Lower lobe of right lung (tissue), 2 donors: Measurements from ENCODE around the gene KCNK4. TPM values are rescaled to one million over a fixed set of nuclear protein-coding genes. Genes with fewer than 3 reads are reported as not detected.

Source experiments
- ATAC-seq, 2 donors: fragments of 200-7000 bp; cut with Tn5 transposase; one replicate each; pipeline ENCODE4 v1.9.1; 2020 to 2022; ENCODE audit warnings: mild to moderate bottlenecking in 2 of 2, moderate library complexity in 2 of 2
- DNase-seq: peaks from one replicate; pipeline ENCODE4 v3.0.0-alpha.2; 2020
- H3K27ac ChIP-seq: fragments of 200-600 bp; one replicate; pipeline ENCODE4 v1.8.0; 2022
- H3K27me3 ChIP-seq: fragments of 200-600 bp; one replicate; pipeline ENCODE4 v1.8.0; 2022; ENCODE audit warnings: low read depth
- H3K36me3 ChIP-seq: fragments of 200-600 bp; one replicate; pipeline ENCODE4 v1.8.0; 2022; ENCODE audit warnings: mild to moderate bottlenecking
- H3K4me1 ChIP-seq: fragments of 200-600 bp; one replicate; pipeline ENCODE4 v1.8.0; 2022
- H3K4me3 ChIP-seq: fragments of 200-600 bp; one replicate; pipeline ENCODE4 v1.8.0; 2022; ENCODE audit warnings: mild to moderate bottlenecking
- H3K9me3 ChIP-seq: fragments of 200-600 bp; one replicate; pipeline ENCODE4 v1.8.0; 2022
- intact Hi-C: fragments of 100-400 bp; cut with DNase I; formaldehyde crosslinking; loops from one replicate; pipeline ENCODE4 v1.11.0; 2022
- total RNA-seq: library from RNA; stranded (reverse); fragmentation: NEBNext Ultra II Directional; extraction: Animal tissue kit (Norgen Biotek cat#: 25700); gene quantifications from one replicate; pipeline ENCODE4 v1.2.1, GENCODE V29; 2021
- TF ChIP-seq, protein P1 (sequence below): fragments of 200-600 bp; IDR thresholded peaks from one replicate; pipeline ENCODE4 v1.8.0; 2022; ENCODE audit warnings: antibody characterized with exemption, mild to moderate bottlenecking
- donor health status: DM: no; HTN: yes; CAD: no; lungs with severe emphysema.

KCNK4 gene
- total RNA-seq, 1 donor from 2014 or later: not detected

DNA sequence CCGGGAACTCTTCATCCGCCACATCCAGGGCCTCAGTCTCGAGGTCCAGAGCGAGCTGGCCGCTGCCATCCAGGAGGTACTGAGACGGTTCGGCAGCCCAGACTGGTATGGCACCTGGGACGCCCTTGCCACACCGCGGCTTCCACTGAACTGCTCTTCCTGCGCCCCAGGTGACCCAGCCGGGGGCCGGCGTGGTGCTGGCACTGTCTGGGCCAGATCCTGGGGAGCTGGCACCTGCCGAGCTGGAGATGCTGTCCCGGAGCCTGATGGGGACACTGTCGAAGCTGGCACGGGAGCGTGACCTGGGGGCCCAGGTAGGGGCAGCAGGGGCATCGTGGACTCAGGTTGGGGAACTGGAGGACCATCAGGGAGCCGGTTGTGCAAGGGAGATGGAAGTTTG lies 50.3 kb downstream of the KCNK4 start:
- no peak for ATAC-seq
- no peak for DNase-seq
- Histone ChIP-seq H3K36me3 (peaks cover 15% of the 10 kb centered on the region), H3K4me3 (no peak overlapping the region), H3K27ac (peak overlapping the region; percentile 11), H3K9me3 (no peaks in the 10 kb centered on the region), H3K27me3 (no peaks in the 10 kb centered on the region), H3K4me1 (peaks cover 31% of the 10 kb centered on the region)
- intact Hi-C loops: no loop called here
- TF ChIP-seq, protein P1, sequence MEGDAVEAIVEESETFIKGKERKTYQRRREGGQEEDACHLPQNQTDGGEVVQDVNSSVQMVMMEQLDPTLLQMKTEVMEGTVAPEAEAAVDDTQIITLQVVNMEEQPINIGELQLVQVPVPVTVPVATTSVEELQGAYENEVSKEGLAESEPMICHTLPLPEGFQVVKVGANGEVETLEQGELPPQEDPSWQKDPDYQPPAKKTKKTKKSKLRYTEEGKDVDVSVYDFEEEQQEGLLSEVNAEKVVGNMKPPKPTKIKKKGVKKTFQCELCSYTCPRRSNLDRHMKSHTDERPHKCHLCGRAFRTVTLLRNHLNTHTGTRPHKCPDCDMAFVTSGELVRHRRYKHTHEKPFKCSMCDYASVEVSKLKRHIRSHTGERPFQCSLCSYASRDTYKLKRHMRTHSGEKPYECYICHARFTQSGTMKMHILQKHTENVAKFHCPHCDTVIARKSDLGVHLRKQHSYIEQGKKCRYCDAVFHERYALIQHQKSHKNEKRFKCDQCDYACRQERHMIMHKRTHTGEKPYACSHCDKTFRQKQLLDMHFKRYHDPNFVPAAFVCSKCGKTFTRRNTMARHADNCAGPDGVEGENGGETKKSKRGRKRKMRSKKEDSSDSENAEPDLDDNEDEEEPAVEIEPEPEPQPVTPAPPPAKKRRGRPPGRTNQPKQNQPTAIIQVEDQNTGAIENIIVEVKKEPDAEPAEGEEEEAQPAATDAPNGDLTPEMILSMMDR: no peak

DNA sequence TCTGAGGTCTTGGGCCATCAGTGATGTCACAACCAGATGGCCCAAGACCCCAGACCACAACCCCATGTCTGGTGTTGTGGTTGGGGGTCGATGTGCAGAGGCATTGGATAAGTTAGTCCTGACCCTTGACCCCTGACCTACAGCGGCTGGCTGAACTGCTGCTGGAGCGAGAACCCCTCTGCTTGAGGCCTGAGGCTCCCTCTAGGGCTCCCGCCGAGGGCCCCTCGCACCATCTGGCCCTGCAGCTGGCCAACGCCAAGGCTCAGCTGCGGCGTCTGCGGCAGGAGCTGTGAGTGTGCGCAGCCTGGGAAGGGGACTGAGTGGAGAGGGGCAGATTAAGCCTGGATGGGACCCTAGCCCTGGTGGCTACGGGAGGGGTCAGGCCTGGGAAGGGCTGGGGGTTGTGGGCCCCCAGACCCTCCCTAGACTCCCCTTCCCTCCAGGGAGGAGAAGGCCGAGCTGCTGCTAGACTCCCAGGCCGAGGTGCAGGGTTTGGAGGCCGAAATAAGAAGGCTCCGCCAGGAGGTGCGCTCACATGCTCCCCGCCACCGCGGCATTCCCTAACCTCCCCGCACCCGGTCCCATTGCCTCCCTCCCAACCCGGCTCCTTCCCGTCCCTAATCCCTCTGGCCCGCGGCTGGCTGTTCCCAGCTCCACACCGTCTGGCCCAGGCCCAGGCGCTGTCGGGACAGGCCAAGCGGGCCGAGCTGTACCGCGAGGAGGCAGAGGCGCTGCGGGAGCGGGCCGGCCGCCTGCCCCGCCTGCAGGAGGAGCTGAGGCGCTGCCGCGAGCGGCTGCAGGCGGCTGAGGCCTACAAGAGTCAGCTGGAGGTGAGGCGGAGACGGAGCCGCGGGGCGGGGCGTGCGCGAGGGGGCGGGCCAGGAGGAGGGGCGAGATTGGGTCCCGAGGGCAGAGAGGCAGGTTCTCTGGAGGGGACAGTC lies 51.0 kb downstream of the KCNK4 start:
- ATAC-seq: peak; percentile 93 to 95
- Histone ChIP-seq H3K4me3 (peak overlapping the region; percentile 47), H3K27ac (peak overlapping the region; percentile 76), H3K36me3 (peaks cover 15% of the 10 kb centered on the region), H3K27me3 (no peaks in the 10 kb centered on the region), H3K4me1 (peaks cover 31% of the 10 kb centered on the region), H3K9me3 (no peaks in the 10 kb centered on the region)
- TF ChIP-seq, protein P1: peak; percentile 47
- intact Hi-C loops: no loop called here
- DNase-seq: peak; percentile 94

DNA sequence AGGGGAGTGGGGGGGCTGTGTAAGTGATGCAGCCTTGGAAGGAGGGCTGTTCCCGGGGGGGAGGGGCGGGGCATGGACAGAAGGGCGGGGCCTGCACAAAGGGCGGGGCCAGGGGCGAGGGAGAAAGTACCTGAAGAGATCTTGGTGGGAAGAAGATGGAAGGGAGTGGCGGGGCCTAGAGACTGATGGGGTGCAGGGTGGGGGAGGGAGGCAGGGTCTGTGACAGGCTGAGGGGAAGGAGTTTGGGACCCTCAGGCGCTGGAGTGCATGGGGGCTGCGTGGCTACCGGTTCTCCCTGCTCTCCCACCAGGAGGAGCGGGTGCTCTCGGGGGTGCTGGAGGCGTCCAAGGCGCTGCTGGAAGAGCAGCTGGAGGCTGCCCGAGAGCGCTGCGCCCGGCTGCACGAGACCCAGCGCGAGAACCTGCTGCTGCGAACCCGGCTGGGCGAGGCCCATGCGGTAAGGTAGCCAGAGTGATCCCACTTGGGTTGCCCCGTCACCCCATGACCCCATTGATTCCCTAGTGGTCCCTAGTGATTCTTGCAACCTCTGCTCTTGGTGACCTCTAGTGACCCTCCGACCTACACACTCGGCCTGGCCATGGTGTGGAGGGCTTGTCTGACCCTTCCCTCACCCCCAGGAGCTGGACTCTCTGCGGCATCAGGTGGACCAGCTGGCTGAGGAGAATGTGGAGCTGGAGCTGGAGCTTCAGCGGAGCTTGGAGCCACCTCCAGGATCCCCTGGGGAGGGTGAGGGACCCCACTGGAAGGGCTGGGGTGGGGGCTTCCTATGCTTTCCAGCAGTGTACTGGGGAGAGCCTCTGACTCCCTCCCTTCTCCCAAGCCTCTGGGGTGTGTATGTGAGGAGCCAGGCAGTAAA lies 52.0 kb downstream of the KCNK4 start:
- Histone ChIP-seq H3K4me1 (peaks cover 31% of the 10 kb centered on the region), H3K9me3 (no peaks in the 10 kb centered on the region), H3K36me3 (peaks cover 15% of the 10 kb centered on the region), H3K27me3 (no peaks in the 10 kb centered on the region), H3K27ac (no peak overlapping the region), H3K4me3 (peak overlapping the region; percentile 47)
- intact Hi-C loops: no loop called here
- no peak for DNase-seq
- no peak for ATAC-seq
- TF ChIP-seq, protein P1: no peak

DNA sequence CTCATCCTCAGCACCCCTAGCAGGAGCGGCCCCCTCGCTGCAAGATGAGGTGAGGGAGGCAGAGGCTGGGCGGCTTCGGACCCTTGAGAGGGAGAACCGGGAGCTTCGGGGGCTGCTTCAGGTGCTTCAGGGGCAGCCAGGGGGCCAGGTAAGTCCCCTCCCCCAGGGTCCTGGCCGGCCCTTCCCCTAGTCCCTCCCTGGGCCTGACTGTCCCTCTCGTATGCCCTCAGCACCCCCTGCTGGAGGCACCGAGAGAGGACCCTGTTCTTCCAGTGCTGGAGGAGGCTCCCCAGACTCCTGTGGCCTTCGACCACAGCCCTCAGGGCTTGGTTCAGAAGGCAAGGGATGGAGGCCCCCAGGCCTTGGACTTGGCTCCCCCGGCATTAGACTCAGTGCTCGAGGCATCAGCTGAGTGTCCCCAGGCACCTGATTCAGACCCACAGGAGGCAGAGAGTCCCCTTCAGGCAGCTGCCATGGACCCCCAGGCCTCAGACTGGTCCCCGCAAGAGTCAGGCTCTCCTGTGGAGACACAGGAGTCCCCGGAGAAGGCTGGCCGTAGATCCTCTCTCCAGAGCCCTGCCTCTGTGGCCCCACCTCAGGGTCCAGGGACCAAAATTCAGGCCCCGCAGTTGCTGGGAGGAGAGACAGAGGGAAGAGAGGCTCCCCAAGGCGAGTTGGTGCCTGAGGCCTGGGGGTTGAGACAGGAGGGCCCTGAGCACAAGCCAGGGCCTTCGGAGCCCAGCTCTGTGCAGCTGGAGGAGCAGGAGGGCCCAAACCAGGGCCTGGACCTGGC lies 52.9 kb downstream of the KCNK4 start:
- ATAC-seq (no peak), DNase-seq (no peak)
- H3K4me1 ChIP-seq: peaks cover 31% of the 10 kb centered on the region
- intact Hi-C loops: no loop called here
- TF ChIP-seq, protein P1: peak; percentile 18
- H3K36me3 ChIP-seq: peaks cover 15% of the 10 kb centered on the region
- H3K27me3 ChIP-seq: no peaks in the 10 kb centered on the region
- no peak overlapping the region for H3K4me3 ChIP-seq
- H3K9me3 ChIP-seq: no peaks in the 10 kb centered on the region
- H3K27ac ChIP-seq: no peak overlapping the region

DNA sequence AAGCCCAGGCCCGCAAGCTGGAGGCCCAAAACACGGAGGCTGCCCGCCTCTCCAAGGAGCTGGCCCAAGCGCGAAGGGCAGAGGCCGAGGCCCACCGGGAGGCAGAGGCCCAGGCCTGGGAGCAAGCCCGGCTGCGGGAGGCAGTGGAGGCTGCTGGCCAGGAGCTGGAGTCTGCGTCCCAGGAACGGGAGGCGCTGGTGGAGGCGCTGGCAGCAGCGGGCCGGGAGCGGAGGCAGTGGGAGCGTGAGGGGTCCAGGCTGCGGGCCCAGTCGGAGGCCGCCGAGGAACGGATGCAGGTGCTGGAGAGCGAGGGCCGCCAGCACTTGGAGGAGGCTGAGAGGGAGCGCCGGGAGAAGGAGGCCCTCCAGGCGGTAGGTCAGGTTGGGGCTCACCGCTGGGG lies 53.7 kb downstream of the KCNK4 start:
- Histone ChIP-seq H3K4me1 (peaks cover 24% of the 10 kb centered on the region), H3K36me3 (peaks cover 15% of the 10 kb centered on the region), H3K9me3 (no peaks in the 10 kb centered on the region), H3K27ac (no peak overlapping the region), H3K4me3 (no peak overlapping the region), H3K27me3 (no peaks in the 10 kb centered on the region)
- ATAC-seq: no peak
- TF ChIP-seq, protein P1: no peak
- intact Hi-C loops: no loop called here
- DNase-seq: no peak
